Measurements from ENCODE around the gene RBMS1.

DNA sequence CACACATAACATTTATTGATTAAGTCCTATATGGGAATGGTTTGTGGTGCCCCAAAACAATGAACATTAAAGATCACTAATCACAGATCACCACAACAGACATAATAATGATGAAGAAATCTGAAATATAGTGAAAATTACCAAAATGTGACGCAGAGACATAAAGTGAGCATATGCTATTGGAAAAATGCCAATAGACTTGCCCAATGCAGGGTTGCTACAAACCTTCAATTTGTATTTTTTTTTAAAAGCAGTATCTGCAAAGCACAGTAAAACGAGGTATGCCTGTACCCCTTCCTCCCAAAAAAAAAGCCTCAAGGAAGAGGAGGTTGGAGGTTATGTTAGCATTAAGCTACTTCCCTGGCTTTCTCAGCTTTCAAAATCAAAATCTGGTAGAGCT, 131.1 kb downstream of the RBMS1 start:
- TF ChIP-seq, protein P1, sequence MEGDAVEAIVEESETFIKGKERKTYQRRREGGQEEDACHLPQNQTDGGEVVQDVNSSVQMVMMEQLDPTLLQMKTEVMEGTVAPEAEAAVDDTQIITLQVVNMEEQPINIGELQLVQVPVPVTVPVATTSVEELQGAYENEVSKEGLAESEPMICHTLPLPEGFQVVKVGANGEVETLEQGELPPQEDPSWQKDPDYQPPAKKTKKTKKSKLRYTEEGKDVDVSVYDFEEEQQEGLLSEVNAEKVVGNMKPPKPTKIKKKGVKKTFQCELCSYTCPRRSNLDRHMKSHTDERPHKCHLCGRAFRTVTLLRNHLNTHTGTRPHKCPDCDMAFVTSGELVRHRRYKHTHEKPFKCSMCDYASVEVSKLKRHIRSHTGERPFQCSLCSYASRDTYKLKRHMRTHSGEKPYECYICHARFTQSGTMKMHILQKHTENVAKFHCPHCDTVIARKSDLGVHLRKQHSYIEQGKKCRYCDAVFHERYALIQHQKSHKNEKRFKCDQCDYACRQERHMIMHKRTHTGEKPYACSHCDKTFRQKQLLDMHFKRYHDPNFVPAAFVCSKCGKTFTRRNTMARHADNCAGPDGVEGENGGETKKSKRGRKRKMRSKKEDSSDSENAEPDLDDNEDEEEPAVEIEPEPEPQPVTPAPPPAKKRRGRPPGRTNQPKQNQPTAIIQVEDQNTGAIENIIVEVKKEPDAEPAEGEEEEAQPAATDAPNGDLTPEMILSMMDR (IDR thresholded peaks at IDR 0.05; ENCODE audit: insufficient read depth, low read length): no peak
- TF ChIP-seq GABPA (IDR thresholded peaks at IDR 0.05; ENCODE audit: low read depth) (no peak), POLR2AphosphoS5 (IDR thresholded peaks at IDR 0.05; ENCODE audit: low read depth) (no peak)

Measured in HL-60 (cell line).